HG02870 (cell line): ENCODE measurements around the gene LITAF.

Source experiments
- ATAC-seq: cut with Tn5 transposase; IDR thresholded peaks from one replicate; pipeline ENCODE4 v1.9.1; 2021; ENCODE audit warnings: mild to moderate bottlenecking, moderate library complexity; ENCODE audit not compliant: unreplicated experiment

Gene LITAF

GRCh38 chr16:11497851-11498289 is 88.8 kb downstream of the LITAF start:
- no peak for ATAC-seq
